Skeletal muscle cell (primary cell): Measurements from ENCODE around the gene CFB.
"Not testable (repeated sequence)": the region's sequence is repeated elsewhere in the genome, so short reads cannot be mapped to it uniquely, and the experiment has no call there.

Source experiments
- DNase-seq: peaks from one replicate; pipeline ENCODE4 v3.0.0-alpha.2; 2010; ENCODE audit warnings: low read depth
- H3K4me3 ChIP-seq: 2 replicates; pipeline ENCODE4 v1.5.1; 2011; ENCODE audit warnings: low read depth, mild to moderate bottlenecking, control low read depth, low read length, moderate library complexity

CFB gene

GRCh38 chr6:31945507-31946369 lies at the start of gene CFB:
TSS of gene CFB (plus strand) at chr6:31946095. CDS start at chr6:31946222, 127 bp downstream.
- DNase-seq: no peak
- no peak within 1 kb of the TSS for H3K4me3 ChIP-seq

- H3K4me3 ChIP-seq: peak overlapping the region; percentile 77
- no peak for DNase-seq
Observed at GRCh38 chr6:31896493-31896855, 49.4 kb upstream of the CFB start.

DNA sequence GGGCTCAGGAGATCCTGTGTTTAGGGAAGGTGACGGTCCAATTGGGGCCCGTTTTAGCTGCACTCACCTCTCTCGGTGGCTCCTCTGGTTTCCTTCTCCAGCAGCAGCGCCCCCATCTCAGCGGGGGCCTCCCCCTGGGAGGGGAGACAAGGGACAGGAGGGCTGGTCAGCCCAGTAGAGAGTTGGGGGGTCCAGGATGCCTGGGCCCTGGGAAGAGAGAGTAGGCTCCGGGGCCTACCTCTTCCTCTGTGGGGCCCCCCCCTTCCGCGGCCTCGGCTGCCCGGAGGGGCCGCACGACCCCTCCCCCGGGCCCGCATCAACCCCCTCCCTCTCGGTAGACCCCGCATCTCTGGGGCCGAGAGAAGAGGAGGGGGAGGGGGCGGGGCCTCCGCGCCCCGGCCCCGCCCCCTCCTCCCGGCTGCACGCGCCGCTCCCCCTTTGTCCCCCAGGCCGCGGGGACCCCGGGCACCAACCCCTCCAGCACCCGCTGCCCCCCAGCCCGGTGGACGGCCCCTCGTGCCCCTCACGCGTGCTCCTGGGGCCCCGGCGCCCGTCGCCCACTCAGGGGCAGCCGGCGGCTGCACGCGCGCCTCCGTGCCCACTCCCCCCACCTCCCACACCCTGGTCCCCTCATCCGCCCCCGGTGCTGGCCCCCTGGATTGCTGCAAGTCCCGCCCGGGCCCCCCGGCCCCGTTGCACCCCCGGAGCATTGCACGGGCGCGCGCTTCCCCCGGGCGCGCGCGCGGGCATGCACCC lies 48.9 kb upstream of the CFB start:
- H3K4me3 ChIP-seq: peak overlapping the region; percentile 77
- DNase-seq: no peak

- peak within 1 kb of the TSS; percentile 77 for H3K4me3 ChIP-seq
- DNase-seq: no peak
Observed at GRCh38 chr6:31897612-31898382, 48.1 kb upstream of the CFB start, which contains the start of gene EHMT2. TSS of gene EHMT2 (minus strand) at chr6:31897698. CDS start at chr6:31897677, 21 bp downstream.

DNA sequence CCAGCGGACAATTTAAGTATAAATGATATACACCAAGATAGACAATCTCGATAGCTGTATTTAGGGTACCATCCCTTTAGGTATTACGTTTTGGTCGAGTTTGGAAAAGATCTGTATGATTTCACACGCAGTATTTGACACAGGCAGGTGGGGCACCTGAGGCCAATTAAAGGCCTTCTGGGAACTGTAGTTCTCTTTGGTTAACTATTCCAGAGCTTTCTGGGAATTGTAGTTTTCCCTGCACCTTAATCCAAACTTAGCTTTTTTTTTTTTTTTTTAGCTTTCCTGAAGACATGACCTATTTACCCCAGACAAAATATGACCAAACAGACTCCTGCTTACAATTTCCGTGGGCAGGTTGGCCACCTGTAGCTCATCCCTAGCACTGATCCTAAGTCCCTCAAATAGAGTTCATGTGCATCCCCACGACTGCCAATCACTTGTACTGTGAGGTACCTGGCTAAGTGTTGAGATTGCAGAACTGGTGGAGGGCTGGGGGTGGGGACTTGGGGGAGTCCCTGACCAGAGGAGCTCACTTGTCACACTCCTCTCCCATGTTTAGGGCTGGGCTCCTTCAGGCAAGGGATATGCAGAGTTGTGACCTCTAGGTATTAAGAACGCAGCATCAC lies 47.4 kb upstream of the CFB start:
- DNase-seq: no peak
- H3K4me3 ChIP-seq: peak overlapping the region; percentile 77

GRCh38 chr6:31899215-31899614 lies 46.7 kb upstream of the CFB start:
- no peak overlapping the region for H3K4me3 ChIP-seq
- DNase-seq: no peak

DNA sequence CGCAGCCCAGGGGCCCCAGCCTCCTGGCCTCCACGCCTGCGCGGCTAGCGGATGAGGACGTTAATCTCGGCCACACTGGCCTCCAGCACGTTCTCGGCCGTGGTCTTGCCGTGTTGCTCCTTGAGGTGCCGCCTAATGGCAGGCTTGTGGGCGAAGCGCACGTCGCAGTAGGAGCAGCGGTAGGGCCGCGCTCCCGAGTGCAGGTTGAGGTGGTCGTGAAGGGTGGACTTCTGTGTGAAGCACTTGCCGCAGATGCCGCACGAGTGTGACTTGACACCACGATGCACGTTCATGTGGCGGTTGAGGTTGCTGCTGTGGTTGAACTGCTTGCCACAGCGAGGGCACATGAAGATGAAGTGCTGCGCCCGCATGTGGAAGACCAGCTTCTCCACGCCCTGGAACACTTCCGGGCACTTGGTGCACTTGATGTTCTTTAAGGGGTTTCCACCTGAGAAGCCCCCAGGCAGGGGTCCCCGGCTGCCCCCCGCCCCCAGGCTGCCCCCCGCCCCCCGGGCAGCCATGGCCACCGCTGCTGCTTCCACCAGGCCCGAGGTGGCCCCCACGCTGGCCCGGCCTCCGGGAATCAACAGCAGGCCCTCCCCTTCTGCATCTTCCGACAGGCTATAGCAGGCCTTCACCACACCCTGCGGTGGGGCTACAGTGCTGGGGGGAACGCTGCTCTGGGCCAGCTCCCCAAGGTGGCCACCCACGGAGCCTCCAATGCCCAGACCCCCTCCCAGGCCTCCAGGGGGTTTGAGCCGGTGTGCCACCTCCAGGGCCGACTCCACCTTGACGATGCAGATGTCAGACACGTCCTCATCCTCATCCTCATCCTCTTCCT lies 45.8 kb upstream of the CFB start:
- no peak for DNase-seq
- H3K4me3 ChIP-seq: no peak overlapping the region

GRCh38 chr6:31900917-31901414 lies 44.9 kb upstream of the CFB start:
- no peak for DNase-seq
- H3K4me3 ChIP-seq: peak overlapping the region; percentile 60

GRCh38 chr6:31901415-31901952 lies 44.4 kb upstream of the CFB start:
- DNase-seq: no peak

GRCh38 chr6:31901953-31902643 lies 43.8 kb upstream of the CFB start, which contains the start of gene ZBTB12:
TSS of gene ZBTB12 (minus strand) at chr6:31902086. CDS start at chr6:31901305, 781 bp downstream.
- peak; percentile 92 for DNase-seq
- H3K4me3 ChIP-seq: peak within 1 kb of the TSS; percentile 60

More at GRCh38 chr6:31901415-31901952, 44.4 kb upstream of the CFB start:
- H3K4me3 ChIP-seq: peak overlapping the region; percentile 60

- no peak overlapping the region for H3K4me3 ChIP-seq
- DNase-seq: no peak
Observed at GRCh38 chr6:31903957-31904356, 41.9 kb upstream of the CFB start.

- H3K4me3 ChIP-seq: no peak overlapping the region
- DNase-seq: no peak
Observed at GRCh38 chr6:31905041-31905440, 40.9 kb upstream of the CFB start.

- no peak overlapping the region for H3K4me3 ChIP-seq
- no peak for DNase-seq
Observed at GRCh38 chr6:31906122-31906521, 39.8 kb upstream of the CFB start.

GRCh38 chr6:31906727-31907126 lies 39.2 kb upstream of the CFB start:
- DNase-seq, H3K4me3 ChIP-seq: not testable (repeated sequence)

GRCh38 chr6:31907158-31907813 lies 38.6 kb upstream of the CFB start:
- DNase-seq: peak; percentile 66
- H3K4me3 ChIP-seq: no peak overlapping the region

- not testable (repeated sequence) for DNase-seq, H3K4me3 ChIP-seq
Observed at GRCh38 chr6:31908255-31908654, 37.6 kb upstream of the CFB start.

GRCh38 chr6:31908791-31909190 lies 37.1 kb upstream of the CFB start:
- H3K4me3 ChIP-seq: no peak overlapping the region
- DNase-seq: no peak
